ENCODE measurements around the gene QSOX2. TPM values are rescaled to one million over a fixed set of nuclear protein-coding genes. Genes with fewer than 3 reads are reported as not detected.

The QSOX2 gene
- total and polyA plus RNA-seq, 7 donors = 0.60 to 10.1 (median 3.5) TPM

- no peak for DNase-seq
- 24 to 66% methylated on average over 6 of the region's 6 CpGs for WGBS, 2 donors
- TF ChIP-seq POLR2AphosphoS5 (IDR thresholded peaks at IDR 0.05) = no peak
- no peak for TF ChIP-seq POLR2A (IDR thresholded peaks at IDR 0.05)
- TF ChIP-seq EP300 (IDR thresholded peaks at IDR 0.05) = no peak
- TF ChIP-seq CTCF (IDR thresholded peaks at IDR 0.05) = no peak
- Histone ChIP-seq H3K9me3 (no peaks in the 10 kb centered on the region), H3K36me3 (no peaks in the 10 kb centered on the region), H3K4me3 (no peak overlapping the region), H3K27me3 (peaks cover 0 to 50% (median 30%) of the 10 kb centered on the region in 3 donors), H3K4me1 (no peaks in the 10 kb centered on the region), H3K27ac (no peak overlapping the region)
- intact Hi-C loops (cut with DNase I) = no loop called here
These were observed 76.1 kb downstream of the QSOX2 start for GRCh38 chr9:136169495-136169894.

GRCh38 chr9:136163248-136163850, 82.3 kb downstream of the QSOX2 start:
- Histone ChIP-seq H3K27ac (no peak overlapping the region), H3K4me1 (no peaks in the 10 kb centered on the region), H3K27me3 (peaks cover 0 to 17% (median 4%) of the 10 kb centered on the region in 3 donors), H3K9me3 (no peaks in the 10 kb centered on the region), H3K36me3 (no peaks in the 10 kb centered on the region), H3K4me3 (no peak overlapping the region)
- DNase-seq = no peak
- 40 to 65% methylated on average over 1 of the region's 1 CpG for WGBS, 2 donors
- intact Hi-C loops (cut with DNase I) = no loop called here
- TF ChIP-seq POLR2AphosphoS5 (IDR thresholded peaks at IDR 0.05) (no peak), POLR2A (IDR thresholded peaks at IDR 0.05) (no peak), EP300 (IDR thresholded peaks at IDR 0.05) (no peak), CTCF (IDR thresholded peaks at IDR 0.05) (no peak)

GRCh38 chr9:136160995-136161610, 84.5 kb downstream of the QSOX2 start:
- Histone ChIP-seq H3K27me3 (peaks cover 0 to 35% (median 16%) of the 10 kb centered on the region in 3 donors), H3K27ac (no peak overlapping the region), H3K4me1 (no peaks in the 10 kb centered on the region), H3K4me3 (no peak overlapping the region), H3K36me3 (no peaks in the 10 kb centered on the region), H3K9me3 (no peaks in the 10 kb centered on the region)
- no peak for TF ChIP-seq CTCF (IDR thresholded peaks at IDR 0.05)
- no peak for TF ChIP-seq EP300 (IDR thresholded peaks at IDR 0.05)
- no peak for TF ChIP-seq POLR2AphosphoS5 (IDR thresholded peaks at IDR 0.05)
- no peak for TF ChIP-seq POLR2A (IDR thresholded peaks at IDR 0.05)
- DNase-seq = no peak
- 66 to 77% methylated on average over 10 of the region's 10 CpGs for WGBS, 2 donors
- intact Hi-C loops (cut with DNase I) = no loop called here

GRCh38 chr9:136160381-136160841, 85.2 kb downstream of the QSOX2 start:
- Histone ChIP-seq H3K27ac (no peak overlapping the region), H3K4me1 (no peaks in the 10 kb centered on the region), H3K36me3 (no peaks in the 10 kb centered on the region), H3K9me3 (no peaks in the 10 kb centered on the region), H3K4me3 (no peak overlapping the region), H3K27me3 (peaks cover 0 to 42% (median 22%) of the 10 kb centered on the region in 3 donors)
- TF ChIP-seq EP300 (IDR thresholded peaks at IDR 0.05) (no peak), POLR2A (IDR thresholded peaks at IDR 0.05) (no peak), POLR2AphosphoS5 (IDR thresholded peaks at IDR 0.05) (no peak), CTCF (IDR thresholded peaks at IDR 0.05) (no peak)
- intact Hi-C loops (cut with DNase I) = no loop called here
- DNase-seq = no peak
- 54 to 80% methylated on average over 12 of the region's 12 CpGs for WGBS, 2 donors
